Testis (tissue), 3 donors: ENCODE data around the gene CLIC4. TPM values are rescaled to one million over a fixed set of nuclear protein-coding genes. Genes with fewer than 3 reads are reported as not detected.
"Not testable (repeated sequence)": the region's sequence is repeated elsewhere in the genome, so short reads cannot be mapped to it uniquely, and the experiment has no call there.

ENCODE experiments used
- DNase-seq: peaks from one replicate; pipeline ENCODE4 v3.0.0-alpha.2; 2019
- H3K27ac ChIP-seq, 2 donors: fragments of 200-600 bp; sonication (generic); one replicate each; pipeline ENCODE4 v1.5.1; 2019
- H3K27me3 ChIP-seq: fragments of 200-600 bp; sonication (generic); one replicate; pipeline ENCODE4 v1.5.1; 2019
- H3K36me3 ChIP-seq: fragments of 200-600 bp; sonication (generic); one replicate; pipeline ENCODE4 v1.5.1; 2017; ENCODE audit warnings: low read depth; ENCODE audit errors: missing control alignments
- H3K4me1 ChIP-seq: fragments of 200-600 bp; sonication (generic); one replicate; pipeline ENCODE4 v1.5.1; 2019
- H3K4me3 ChIP-seq, 2 donors: fragments of 200-600 bp; sonication (generic); one replicate each; pipeline ENCODE4 v1.5.1; 2017 to 2019
- H3K9me3 ChIP-seq: fragments of 200-600 bp; sonication (generic); one replicate; pipeline ENCODE4 v1.5.1; 2017
- CTCF ChIP-seq, 3 experiments: fragments of 450-650 bp in 2 of 3; fragments of 200-600 bp in 1 of 3; sonication (generic) in 1 of 3; IDR thresholded peaks; one replicate each; pipeline ENCODE4 v1.5.1; 2016 to 2019; ENCODE audit warnings: antibody characterized with exemption in 3 of 3, mild to moderate bottlenecking in 2 of 3, moderate library complexity in 1 of 3
- POLR2A ChIP-seq: fragments of 450-650 bp; IDR thresholded peaks from one replicate; pipeline ENCODE4 v1.6.1; 2017; ENCODE audit warnings: antibody characterized with exemption, mild to moderate bottlenecking, moderate library complexity
- WGBS, 2 donors: methylation state at CpG; one replicate each; pipeline ENCODE4 v1.1.5; 2018; 5-methylcytosine and 5-hydroxymethylcytosine counted together
- intact Hi-C: fragments of 100-400 bp; cut with DNase I; formaldehyde crosslinking; loops from one replicate; pipeline ENCODE4 v1.15.1; 2023; ENCODE audit warnings: low total_unique reads
- polyA plus RNA-seq: library from polyadenylated mRNA; stranded (reverse); fragments of 350-450 nt; fragmentation: Illumina TruSeq; extraction: RNeasy Lipid Tissue Mini Kit (QIAGEN cat#74804); gene quantifications from one replicate; pipeline ENCODE4 v1.2.3, GENCODE V29; 2014; ENCODE audit warnings: low read depth, low replicate concordance; ENCODE audit not compliant: insufficient read depth
- total RNA-seq, 2 donors: library from RNA; depleted of rRNA; stranded (reverse); fragments of >200 nt; gene quantifications; one replicate each; pipeline ENCODE4 v1.2.3, GENCODE V29; 2016

Gene CLIC4
- total and polyA plus RNA-seq, 3 donors from 2014 or later = 47.2 to 72.4 (median 48.8) TPM

- Histone ChIP-seq H3K27ac (no peak overlapping the region), H3K4me3 (no peak overlapping the region), H3K36me3 (no peaks in the 10 kb centered on the region), H3K4me1 (no peaks in the 10 kb centered on the region), H3K27me3 (no peaks in the 10 kb centered on the region), H3K9me3 (no peaks in the 10 kb centered on the region)
- no peak for DNase-seq
- intact Hi-C loops = no loop called here
- WGBS, 2 donors = 30 to 34% methylated on average over 1 of the region's 1 CpG
- TF ChIP-seq CTCF (IDR thresholded peaks at IDR 0.05) (no peak), POLR2A (no peak)
These were observed 55.9 kb downstream of the CLIC4 start for GRCh38 chr1:24801176-24801575.

- WGBS, 2 donors = 41 to 49% methylated on average over 2 of the region's 2 CpGs
- no peak for DNase-seq
- H3K27ac ChIP-seq = no peak overlapping the region
These were observed 58.0 kb downstream of the CLIC4 start for GRCh38 chr1:24803220-24803619.

GRCh38 chr1:24803987-24804530 lies 58.8 kb downstream of the CLIC4 start:
- no peak for DNase-seq
- Histone ChIP-seq H3K4me1 (no peaks in the 10 kb centered on the region), H3K27me3 (no peaks in the 10 kb centered on the region), H3K9me3 (no peaks in the 10 kb centered on the region), H3K27ac (no peak overlapping the region), H3K36me3 (no peaks in the 10 kb centered on the region), H3K4me3 (no peak overlapping the region)
- intact Hi-C loops = no loop called here
- TF ChIP-seq CTCF (IDR thresholded peaks at IDR 0.05) (no peak), POLR2A (no peak)

More at GRCh38 chr1:24803220-24803619, 58.0 kb downstream of the CLIC4 start:
- no peak for TF ChIP-seq POLR2A
- TF ChIP-seq CTCF (IDR thresholded peaks at IDR 0.05) = no peak
- no peaks in the 10 kb centered on the region for H3K9me3 ChIP-seq
- H3K27me3 ChIP-seq = no peaks in the 10 kb centered on the region
- H3K4me1 ChIP-seq = no peaks in the 10 kb centered on the region
- intact Hi-C loops = no loop called here
- H3K36me3 ChIP-seq = no peaks in the 10 kb centered on the region
- H3K4me3 ChIP-seq = no peak overlapping the region

- Histone ChIP-seq H3K27ac (no peak overlapping the region), H3K4me3 (no peak overlapping the region), H3K9me3 (no peaks in the 10 kb centered on the region), H3K27me3 (no peaks in the 10 kb centered on the region), H3K36me3 (no peaks in the 10 kb centered on the region), H3K4me1 (no peaks in the 10 kb centered on the region)
- DNase-seq = no peak
- TF ChIP-seq POLR2A = no peak
- TF ChIP-seq CTCF (IDR thresholded peaks at IDR 0.05) = no peak
- whole genome bisulfite sequencing, 2 donors = 66 to 78% methylated on average over 5 of the region's 5 CpGs
- intact Hi-C loops = no loop called here
These were observed 60.5 kb downstream of the CLIC4 start for GRCh38 chr1:24805534-24806301.

- DNase-seq = no peak
- Histone ChIP-seq H3K4me1 (no peaks in the 10 kb centered on the region), H3K27ac (no peak overlapping the region), H3K9me3 (no peaks in the 10 kb centered on the region), H3K27me3 (no peaks in the 10 kb centered on the region), H3K36me3 (no peaks in the 10 kb centered on the region), H3K4me3 (no peak overlapping the region)
- TF ChIP-seq CTCF (IDR thresholded peaks at IDR 0.05) (no peak), POLR2A (no peak)
- intact Hi-C loops = no loop called here
- 78 to 88% methylated on average over 2 of the region's 2 CpGs for WGBS, 2 donors
These were observed 61.3 kb downstream of the CLIC4 start for GRCh38 chr1:24806588-24806987.

DNA sequence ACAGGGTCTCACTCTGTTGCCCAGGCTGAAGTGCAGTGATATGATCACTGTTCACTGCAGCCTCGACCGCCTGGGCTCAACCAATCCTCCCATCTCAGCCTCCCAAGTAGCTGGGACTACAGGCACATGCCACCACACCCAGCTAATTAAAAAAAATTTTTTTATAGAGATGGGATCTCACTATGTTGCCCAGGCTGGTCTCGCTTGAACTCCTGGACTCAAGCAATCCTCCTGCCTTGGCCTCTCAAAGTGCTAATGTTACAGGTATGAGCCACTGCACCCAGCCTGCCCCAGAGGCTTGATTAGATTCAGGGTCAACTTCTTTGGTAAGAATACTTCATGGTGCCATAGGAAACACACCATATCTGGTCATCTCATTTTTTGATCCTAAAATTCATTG lies 66.2 kb downstream of the CLIC4 start:
- WGBS, 2 donors = 95 to 96% methylated on average over 3 of the region's 3 CpGs
- intact Hi-C loops, H3K27ac ChIP-seq: not testable (repeated sequence)

DNA sequence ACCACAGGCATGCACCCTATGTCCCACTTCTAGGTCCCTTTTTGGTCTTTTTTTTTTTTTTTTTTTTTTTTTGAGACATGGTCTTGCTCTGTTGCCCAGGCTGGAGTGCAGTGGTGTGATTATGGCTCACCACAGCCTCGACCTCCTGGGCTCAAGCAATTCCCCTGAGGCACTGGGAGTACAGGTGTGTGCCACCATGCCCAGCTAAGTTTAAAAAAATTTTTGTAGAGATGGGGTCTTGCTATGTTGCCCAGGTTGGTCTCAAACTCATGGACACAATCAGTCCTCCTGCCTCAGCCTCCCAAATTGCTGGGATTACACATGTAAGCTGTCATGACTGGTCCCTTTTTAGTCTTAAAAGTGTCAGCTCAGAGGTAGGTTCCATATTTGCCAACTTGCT lies 75.0 kb downstream of the CLIC4 start:
- 89 to 100% methylated on average over 1 of the region's 1 CpG for WGBS, 2 donors
- DNase-seq, H3K27me3 ChIP-seq, intact Hi-C loops, H3K36me3 ChIP-seq, H3K4me3 ChIP-seq, H3K27ac ChIP-seq, H3K4me1 ChIP-seq, H3K9me3 ChIP-seq: not testable (repeated sequence)

More for the DNA sequence above, 66.2 kb downstream of the CLIC4 start:
- not testable (repeated sequence) for H3K4me1 ChIP-seq, H3K9me3 ChIP-seq, H3K4me3 ChIP-seq, DNase-seq, H3K36me3 ChIP-seq, H3K27me3 ChIP-seq
